ENCODE measurements around the gene ECM2.

DNA sequence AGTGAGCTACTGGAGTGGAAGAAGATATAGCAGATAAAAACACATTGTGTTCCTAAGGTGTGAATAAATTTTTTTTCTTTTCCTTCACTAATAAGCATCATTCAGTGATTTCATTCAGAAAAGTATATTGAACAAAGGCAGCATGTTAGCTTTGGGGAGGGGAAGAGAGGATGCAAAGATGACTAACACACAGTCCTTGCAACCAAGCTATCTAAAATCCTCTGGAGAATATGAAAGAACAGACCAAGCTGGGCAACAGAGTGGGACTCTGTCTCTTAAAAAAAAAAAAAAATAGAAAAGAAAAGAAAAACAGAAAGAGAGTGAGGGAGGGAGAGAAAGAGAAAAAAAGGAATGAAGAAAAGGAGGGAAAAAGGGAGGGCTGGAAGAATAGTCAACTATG lies 89.3 kb downstream of the ECM2 start:
- TF ChIP-seq, protein P1, sequence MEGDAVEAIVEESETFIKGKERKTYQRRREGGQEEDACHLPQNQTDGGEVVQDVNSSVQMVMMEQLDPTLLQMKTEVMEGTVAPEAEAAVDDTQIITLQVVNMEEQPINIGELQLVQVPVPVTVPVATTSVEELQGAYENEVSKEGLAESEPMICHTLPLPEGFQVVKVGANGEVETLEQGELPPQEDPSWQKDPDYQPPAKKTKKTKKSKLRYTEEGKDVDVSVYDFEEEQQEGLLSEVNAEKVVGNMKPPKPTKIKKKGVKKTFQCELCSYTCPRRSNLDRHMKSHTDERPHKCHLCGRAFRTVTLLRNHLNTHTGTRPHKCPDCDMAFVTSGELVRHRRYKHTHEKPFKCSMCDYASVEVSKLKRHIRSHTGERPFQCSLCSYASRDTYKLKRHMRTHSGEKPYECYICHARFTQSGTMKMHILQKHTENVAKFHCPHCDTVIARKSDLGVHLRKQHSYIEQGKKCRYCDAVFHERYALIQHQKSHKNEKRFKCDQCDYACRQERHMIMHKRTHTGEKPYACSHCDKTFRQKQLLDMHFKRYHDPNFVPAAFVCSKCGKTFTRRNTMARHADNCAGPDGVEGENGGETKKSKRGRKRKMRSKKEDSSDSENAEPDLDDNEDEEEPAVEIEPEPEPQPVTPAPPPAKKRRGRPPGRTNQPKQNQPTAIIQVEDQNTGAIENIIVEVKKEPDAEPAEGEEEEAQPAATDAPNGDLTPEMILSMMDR (IDR thresholded peaks at IDR 0.05) = no peak
- TF ChIP-seq POLR2AphosphoS5 (IDR thresholded peaks at IDR 0.05) = no peak
- no peak for TF ChIP-seq POLR2A (IDR thresholded peaks at IDR 0.05)
